H9 (cell line): Measurements from ENCODE around the gene PLEKHG1. TPM values are rescaled to one million over a fixed set of nuclear protein-coding genes. Genes with fewer than 3 reads are reported as not detected.

ENCODE experiments used
- DNase-seq: peaks from one replicate; pipeline ENCODE4 v3.0.0-alpha.2; 2017
- H2AFZ ChIP-seq: one replicate; pipeline ENCODE4 v1.6.1; 2013; ENCODE audit warnings: mild to moderate bottlenecking, low read length, control low read depth, moderate library complexity
- H2AK5ac ChIP-seq: 2 replicates; pipeline ENCODE4 v1.6.1; 2013; ENCODE audit warnings: low read length, control low read depth, mixed read lengths; ENCODE audit not compliant: insufficient read length
- H2BK120ac ChIP-seq: one replicate; pipeline ENCODE4 v1.6.1; 2013; ENCODE audit warnings: low read depth, mild to moderate bottlenecking, low read length, control low read depth, inconsistent platforms; ENCODE audit not compliant: poor library complexity, severe bottlenecking
- H2BK12ac ChIP-seq: 2 replicates; pipeline ENCODE4 v1.6.1; 2013; ENCODE audit warnings: low read length, control low read depth, mixed read lengths, low read depth; ENCODE audit not compliant: insufficient read length
- H2BK15ac ChIP-seq: 2 replicates; pipeline ENCODE4 v1.6.1; 2013; ENCODE audit warnings: low read depth, low read length, control low read depth
- H2BK20ac ChIP-seq: one replicate; pipeline ENCODE4 v1.6.1; 2013; ENCODE audit warnings: low read depth, mild to moderate bottlenecking, low read length, control low read depth, inconsistent platforms; ENCODE audit not compliant: poor library complexity, severe bottlenecking
- H2BK5ac ChIP-seq: 2 replicates; pipeline ENCODE4 v1.6.1; 2013; ENCODE audit warnings: low read length, control low read depth, mixed read lengths; ENCODE audit not compliant: insufficient read length
- H3K14ac ChIP-seq: 2 replicates; pipeline ENCODE4 v1.6.1; 2013; ENCODE audit warnings: low read length, control low read depth; ENCODE audit not compliant: insufficient read depth
- H3K18ac ChIP-seq: 2 replicates; pipeline ENCODE4 v1.6.1; 2013; ENCODE audit warnings: low read depth, mild to moderate bottlenecking, mixed read lengths, low read length, control low read depth; ENCODE audit not compliant: insufficient read length
- H3K23ac ChIP-seq: 2 replicates; pipeline ENCODE4 v1.6.1; 2013; ENCODE audit warnings: low read length, control low read depth, mixed read lengths, low read depth; ENCODE audit not compliant: insufficient read length
- H3K23me2 ChIP-seq: 2 replicates; pipeline ENCODE4 v1.6.1; 2013; ENCODE audit warnings: low read depth, mild to moderate bottlenecking, mixed read lengths, low read length, control low read depth; ENCODE audit not compliant: insufficient read length, poor library complexity, severe bottlenecking
- H3K27ac ChIP-seq: 2 replicates; pipeline ENCODE4 v1.5.1; 2013; ENCODE audit warnings: low read length, control low read depth, mixed read lengths, low read depth; ENCODE audit not compliant: insufficient read length
- H3K27me3 ChIP-seq: 2 replicates; pipeline ENCODE4 v1.6.1; 2013; ENCODE audit warnings: low read length, control low read depth, inconsistent platforms; ENCODE audit not compliant: insufficient read depth
- H3K4ac ChIP-seq: 2 replicates; pipeline ENCODE4 v1.6.1; 2013; ENCODE audit warnings: low read depth, mild to moderate bottlenecking, control low read depth, inconsistent platforms, low read length, moderate library complexity
- H3K4me1 ChIP-seq: 2 replicates; pipeline ENCODE4 v1.6.1; 2013; ENCODE audit warnings: low read length, control low read depth, inconsistent platforms; ENCODE audit not compliant: insufficient read depth
- H3K4me2 ChIP-seq: 2 replicates; pipeline ENCODE4 v1.6.1; 2013; ENCODE audit warnings: low read length, control low read depth, mixed read lengths; ENCODE audit not compliant: insufficient read length, insufficient read depth
- H3K56ac ChIP-seq: 2 replicates; pipeline ENCODE4 v1.6.1; 2013; ENCODE audit warnings: low read depth, mild to moderate bottlenecking, mixed read lengths, low read length, control low read depth; ENCODE audit not compliant: insufficient read length
- H3K79me1 ChIP-seq: 2 replicates; pipeline ENCODE4 v1.6.1; 2013; ENCODE audit warnings: low read depth, mild to moderate bottlenecking, moderate library complexity, low read length, control low read depth, inconsistent platforms; ENCODE audit not compliant: insufficient read depth, poor library complexity, severe bottlenecking
- H3K79me2 ChIP-seq: 2 replicates; pipeline ENCODE4 v1.6.1; 2013; ENCODE audit warnings: low read length, control low read depth, inconsistent platforms; ENCODE audit not compliant: insufficient read depth
- H3K9ac ChIP-seq: 2 replicates; pipeline ENCODE4 v1.6.1; 2013; ENCODE audit warnings: low read length, control low read depth, mixed read lengths; ENCODE audit not compliant: insufficient read length; ENCODE audit errors: extremely low read depth
- H3K9me3 ChIP-seq: one replicate; pipeline ENCODE4 v1.6.1; 2013; ENCODE audit warnings: low read depth, low read length, inconsistent platforms; ENCODE audit not compliant: control insufficient read depth
- H3T11ph ChIP-seq: one replicate; pipeline ENCODE4 v1.6.1; 2013; ENCODE audit warnings: mild to moderate bottlenecking, low read length, control low read depth, inconsistent platforms
- H4K20me1 ChIP-seq: one replicate; pipeline ENCODE4 v1.6.1; 2013; ENCODE audit not compliant: control insufficient read depth, insufficient read length, insufficient read depth
- H4K5ac ChIP-seq: 2 replicates; pipeline ENCODE4 v1.6.1; 2013; ENCODE audit warnings: low read depth, mild to moderate bottlenecking, mixed read lengths, low read length, control low read depth; ENCODE audit not compliant: insufficient read length
- H4K8ac ChIP-seq: replicated peaks from 2 replicates; pipeline ENCODE4 v1.6.1; 2013; ENCODE audit warnings: low read length, control low read depth, mixed read lengths, low read depth; ENCODE audit not compliant: insufficient read length
- H4K91ac ChIP-seq: 2 replicates; pipeline ENCODE4 v1.6.1; 2013; ENCODE audit warnings: low read depth, mild to moderate bottlenecking, moderate library complexity, mixed read lengths, low read length, control low read depth; ENCODE audit not compliant: insufficient read length
- H3K27ac Mint-ChIP-seq, 3 experiments: 2 replicates in 2 of 3; 3 replicates in 1 of 3; pipeline ENCODE4 v1.8.0; 2020 to 2021; ENCODE audit warnings: mixed read lengths in 3 of 3, mild to moderate bottlenecking in 1 of 3, moderate library complexity in 1 of 3
- H3K27me3 Mint-ChIP-seq: 2 replicates; pipeline ENCODE4 v1.8.0; 2021; ENCODE audit warnings: low read depth, mild to moderate bottlenecking, moderate library complexity, mixed read lengths
- H3K36me3 Mint-ChIP-seq, 3 experiments: 2 replicates in 2 of 3; 3 replicates in 1 of 3; pipeline ENCODE4 v1.8.0; 2020 to 2021; ENCODE audit warnings: low read depth in 3 of 3, mixed read lengths in 3 of 3; ENCODE audit not compliant: insufficient read depth in 1 of 3
- H3K4me1 Mint-ChIP-seq, 2 experiments: 2 replicates each; pipeline ENCODE4 v1.8.0; 2020; ENCODE audit warnings: mixed read lengths in 2 of 2
- H3K4me3 Mint-ChIP-seq, 2 experiments: 2 replicates in 1 of 2; 3 replicates in 1 of 2; pipeline ENCODE4 v1.8.0; 2020 to 2021; ENCODE audit warnings: mild to moderate bottlenecking in 2 of 2, mixed read lengths in 2 of 2, moderate library complexity in 1 of 2
- H3K9me3 Mint-ChIP-seq, 2 experiments: 2 replicates in 1 of 2; 3 replicates in 1 of 2; pipeline ENCODE4 v1.8.0; 2020; ENCODE audit warnings: mild to moderate bottlenecking in 2 of 2, mixed read lengths in 2 of 2, moderate library complexity in 1 of 2
- WGBS: extraction: QIAGEN DNeasy Blood & Tissue Kit; methylation state at CpG from one replicate; pipeline ENCODE4 v1.1.7; 2013; ENCODE audit warnings: missing lambda C conversion rate, low lambda C conversion rate, mixed read lengths; ENCODE audit not compliant: insufficient read length; ENCODE audit errors: extremely low coverage; 5-methylcytosine and 5-hydroxymethylcytosine counted together
- total RNA-seq: library from RNA; stranded (reverse); gene quantifications from 2 replicates; pipeline ENCODE4 v1.2.1, GENCODE V29; 2021
- TF ChIP-seq, protein P1 (sequence below): fragments of 200-600 bp; sonication (generic); conservative IDR thresholded peaks from 3 replicates; pipeline ENCODE4 v1.8.0; 2021; ENCODE audit warnings: antibody characterized with exemption, mild to moderate bottlenecking

The PLEKHG1 gene
- total RNA-seq, 1 experiment from 2014 or later = 1.0 TPM

DNA sequence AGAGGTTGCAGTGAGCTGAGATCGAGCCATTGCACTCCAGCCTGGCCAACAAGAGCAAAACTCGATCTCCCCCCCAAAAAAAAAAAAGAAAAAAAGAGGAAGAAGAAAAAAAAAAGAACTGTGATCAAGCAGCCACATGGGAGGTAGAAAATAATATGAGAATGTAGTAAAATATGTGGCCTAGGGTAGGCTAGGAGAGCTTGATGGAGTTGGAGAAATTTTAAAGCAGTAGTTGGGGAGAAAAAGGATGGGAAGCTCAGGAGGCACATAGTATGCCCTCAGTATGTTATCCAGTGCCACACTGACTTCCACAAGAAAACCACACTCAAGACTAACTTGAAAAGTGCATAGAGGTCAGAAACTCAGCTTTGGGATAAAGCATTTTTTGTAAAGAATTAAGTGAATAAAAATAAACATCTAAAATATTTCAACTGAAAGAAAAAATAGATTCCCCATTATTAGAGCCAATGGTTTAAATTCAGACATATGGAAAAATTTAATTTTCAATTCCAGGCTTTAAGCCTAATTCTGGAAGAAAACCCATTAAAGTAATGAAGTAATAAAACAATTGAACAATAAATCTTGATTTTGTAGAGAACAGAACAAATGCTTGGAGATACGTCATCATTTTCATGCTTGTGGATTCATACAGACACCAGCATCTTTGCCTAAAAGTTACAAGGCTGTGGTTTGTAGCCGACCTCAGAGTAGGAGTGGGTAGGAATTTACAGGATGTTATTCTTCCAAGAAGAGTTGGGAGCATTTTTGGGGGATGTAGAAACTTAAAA lies 34.7 kb downstream of the PLEKHG1 start:
- H3K9me3 Mint-ChIP-seq = no peaks in the 10 kb centered on the region
- no peak overlapping the region for H3K4me3 Mint-ChIP-seq
- Histone ChIP-seq H2AFZ (no peak overlapping the region), H3K23ac (no peak overlapping the region), H3K79me1 (no peaks in the 10 kb centered on the region), H3K27me3 (no peaks in the 10 kb centered on the region), H4K8ac (no peak overlapping the region), H3K14ac (no peak overlapping the region), H3K9me3 (no peaks in the 10 kb centered on the region), H2BK12ac (no peak overlapping the region), H3K4me2 (no peak overlapping the region), H3K9ac (no peak overlapping the region), H2BK5ac (no peak overlapping the region), H3K27ac (no peak overlapping the region), H3T11ph (no peak overlapping the region), H3K18ac (no peak overlapping the region), H3K56ac (no peak overlapping the region), H4K91ac (no peak overlapping the region), H4K5ac (no peak overlapping the region), H2AK5ac (no peak overlapping the region), H3K79me2 (no peaks in the 10 kb centered on the region), H3K23me2 (no peaks in the 10 kb centered on the region), H4K20me1 (no peaks in the 10 kb centered on the region), H2BK15ac (no peak overlapping the region), H2BK20ac (no peak overlapping the region), H2BK120ac (no peak overlapping the region), H3K4ac (no peak overlapping the region), H3K4me1 (peaks cover 2% of the 10 kb centered on the region; the same call in 1 of the 2 replicates)
- H3K36me3 Mint-ChIP-seq = no peaks in the 10 kb centered on the region
- TF ChIP-seq, protein P1, sequence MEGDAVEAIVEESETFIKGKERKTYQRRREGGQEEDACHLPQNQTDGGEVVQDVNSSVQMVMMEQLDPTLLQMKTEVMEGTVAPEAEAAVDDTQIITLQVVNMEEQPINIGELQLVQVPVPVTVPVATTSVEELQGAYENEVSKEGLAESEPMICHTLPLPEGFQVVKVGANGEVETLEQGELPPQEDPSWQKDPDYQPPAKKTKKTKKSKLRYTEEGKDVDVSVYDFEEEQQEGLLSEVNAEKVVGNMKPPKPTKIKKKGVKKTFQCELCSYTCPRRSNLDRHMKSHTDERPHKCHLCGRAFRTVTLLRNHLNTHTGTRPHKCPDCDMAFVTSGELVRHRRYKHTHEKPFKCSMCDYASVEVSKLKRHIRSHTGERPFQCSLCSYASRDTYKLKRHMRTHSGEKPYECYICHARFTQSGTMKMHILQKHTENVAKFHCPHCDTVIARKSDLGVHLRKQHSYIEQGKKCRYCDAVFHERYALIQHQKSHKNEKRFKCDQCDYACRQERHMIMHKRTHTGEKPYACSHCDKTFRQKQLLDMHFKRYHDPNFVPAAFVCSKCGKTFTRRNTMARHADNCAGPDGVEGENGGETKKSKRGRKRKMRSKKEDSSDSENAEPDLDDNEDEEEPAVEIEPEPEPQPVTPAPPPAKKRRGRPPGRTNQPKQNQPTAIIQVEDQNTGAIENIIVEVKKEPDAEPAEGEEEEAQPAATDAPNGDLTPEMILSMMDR = no peak
- H3K27me3 Mint-ChIP-seq = peaks cover 5% of the 10 kb centered on the region
- no CpG with 5 or more reads among the region's 4 CpGs for WGBS
- peaks cover 0 to 4% of the 10 kb centered on the region in 2 experiments; a peak in 2 of 4 replicates for H3K4me1 Mint-ChIP-seq
- no peak overlapping the region for H3K27ac Mint-ChIP-seq
- DNase-seq = no peak
